CD8-positive, alpha-beta memory T cell (primary cell): ENCODE measurements around the gene TEDDM1. TPM values are rescaled to one million over a fixed set of nuclear protein-coding genes. Genes with fewer than 3 reads are reported as not detected.
A peak's percentile ranks its signal among the peaks of the same experiment; 100 is the strongest.

Source experiments
- CTCF ChIA-PET: fragments of 350-600 bp; sonication (Branson Sonifier 250); formaldehyde crosslinking; loops from one replicate; lab custom pipeline; 2021; ENCODE audit warnings: antibody characterized with exemption; lab: Charles Lee
- POLR2A ChIA-PET: fragments of 350-600 bp; sonication (Branson Sonifier 250); formaldehyde crosslinking; loops from one replicate; lab custom pipeline; 2021; ENCODE audit warnings: antibody characterized with exemption; lab: Charles Lee
- DNase-seq, 5 donors: peaks; one replicate each; pipeline versions ENCODE4 v3.0.0 to v3.0.0-alpha.2; 2020 to 2022; ENCODE audit warnings: mixed read lengths in 1 of 5
- H3K27ac ChIP-seq: one replicate; pipeline ENCODE4 v1.7.0; 2013; ENCODE audit warnings: low read depth, mild to moderate bottlenecking, low read length, moderate library complexity
- H3K27me3 ChIP-seq: 2 replicates; pipeline ENCODE4 v1.7.0; 2013; ENCODE audit warnings: low read length, mild to moderate bottlenecking; ENCODE audit not compliant: insufficient read depth, poor library complexity, severe bottlenecking
- H3K36me3 ChIP-seq: 2 replicates; pipeline ENCODE4 v1.7.0; 2013; ENCODE audit warnings: mild to moderate bottlenecking, low read length, moderate library complexity; ENCODE audit not compliant: insufficient read depth
- H3K4me1 ChIP-seq: 2 replicates; pipeline ENCODE4 v1.7.0; 2013; ENCODE audit warnings: mild to moderate bottlenecking, low read length, moderate library complexity; ENCODE audit not compliant: insufficient read depth
- H3K4me3 ChIP-seq: 2 replicates; pipeline ENCODE4 v1.7.0; 2013; ENCODE audit warnings: mild to moderate bottlenecking, low read length
- H3K9me3 ChIP-seq: 2 replicates; pipeline ENCODE4 v1.7.0; 2013; ENCODE audit warnings: mild to moderate bottlenecking, low read length
- H3K27ac Mint-ChIP-seq, 8 donors: one replicate each; pipeline ENCODE4 v1.8.0; 2020 to 2021; ENCODE audit warnings: mixed read lengths in 8 of 8, mild to moderate bottlenecking in 6 of 8, inconsistent platforms in 3 of 8, moderate library complexity in 3 of 8
- H3K27me3 Mint-ChIP-seq, 2 donors: one replicate each; pipeline ENCODE4 v1.8.0; 2020 to 2021; ENCODE audit warnings: mixed read lengths in 2 of 2, mild to moderate bottlenecking in 1 of 2, moderate library complexity in 1 of 2
- H3K36me3 Mint-ChIP-seq, 3 donors: one replicate each; pipeline ENCODE4 v1.8.0; 2020 to 2021; ENCODE audit warnings: mixed read lengths in 3 of 3, inconsistent platforms in 1 of 3, mild to moderate bottlenecking in 1 of 3
- H3K4me1 Mint-ChIP-seq, 3 donors: one replicate each; pipeline ENCODE4 v1.8.0; 2020 to 2021; ENCODE audit warnings: mixed read lengths in 3 of 3, inconsistent platforms in 1 of 3, mild to moderate bottlenecking in 1 of 3
- H3K4me3 Mint-ChIP-seq, 7 donors: one replicate each; pipeline ENCODE4 v1.8.0; 2020 to 2021; ENCODE audit warnings: mixed read lengths in 7 of 7, mild to moderate bottlenecking in 6 of 7, moderate library complexity in 4 of 7, inconsistent platforms in 2 of 7
- H3K9me3 Mint-ChIP-seq, 5 donors: one replicate each; pipeline ENCODE4 v1.8.0; 2020 to 2022; ENCODE audit warnings: mixed read lengths in 5 of 5, mild to moderate bottlenecking in 3 of 5, moderate library complexity in 2 of 5, inconsistent platforms in 1 of 5
- polyA plus RNA-seq: library from polyadenylated mRNA; unstranded; fragments of 300-500 nt; fragmentation: Illumina TruSeq; gene quantifications from one replicate; pipeline ENCODE4 v1.2.3, GENCODE V29; 2021
- total RNA-seq, 2 experiments: library from RNA; stranded (reverse); gene quantifications; one replicate each; pipeline ENCODE4 v1.2.3, GENCODE V29; 2021

TEDDM1 gene
- total and polyA plus RNA-seq, 3 experiments from 2014 or later = not detected

- no peaks in the 10 kb centered on the region for H3K36me3 ChIP-seq
- no peak for DNase-seq
- H3K27ac ChIP-seq = no peak overlapping the region
- Mint-ChIP-seq H3K9me3 (peaks cover 0 to 6% (median 3%) of the 10 kb centered on the region in 5 donors), H3K27me3 (peaks cover 0 to 5% of the 10 kb centered on the region in 2 donors), H3K36me3 (peaks cover 0 to 10% (median 0%) of the 10 kb centered on the region in 3 donors), H3K27ac (no peak overlapping the region), H3K4me3 (no peak overlapping the region), H3K4me1 (no peaks in the 10 kb centered on the region)
- H3K4me1 ChIP-seq = no peaks in the 10 kb centered on the region
- ChIA-PET CTCF (no interaction called here), POLR2A (no interaction called here)
- H3K27me3 ChIP-seq = no peaks in the 10 kb centered on the region
- H3K4me3 ChIP-seq = no peak overlapping the region
- H3K9me3 ChIP-seq = no peaks in the 10 kb centered on the region
Observed at GRCh38 chr1:182438326-182438725, 37.9 kb upstream of the TEDDM1 start.

- POLR2A ChIA-PET = no interaction called here
- Mint-ChIP-seq H3K27me3 (peaks cover 0 to 4% of the 10 kb centered on the region in 2 donors), H3K4me1 (peaks cover 19 to 21% (median 19%) of the 10 kb centered on the region in 3 donors), H3K4me3 (no peak overlapping the region), H3K9me3 (peaks cover 0 to 6% (median 3%) of the 10 kb centered on the region in 5 donors), H3K27ac (no peak overlapping the region), H3K36me3 (peaks cover 0 to 10% (median 0%) of the 10 kb centered on the region in 3 donors)
- peaks cover 13% of the 10 kb centered on the region for H3K4me1 ChIP-seq
- H3K9me3 ChIP-seq = no peaks in the 10 kb centered on the region
- H3K36me3 ChIP-seq = no peaks in the 10 kb centered on the region
- no peak for DNase-seq
- H3K27me3 ChIP-seq = no peaks in the 10 kb centered on the region
- H3K27ac ChIP-seq = no peak overlapping the region
- CTCF ChIA-PET = no interaction called here
- H3K4me3 ChIP-seq = no peak overlapping the region
Observed at GRCh38 chr1:182433580-182433979, 33.1 kb upstream of the TEDDM1 start.

- POLR2A ChIA-PET = no interaction called here
- Histone ChIP-seq H3K27me3 (no peaks in the 10 kb centered on the region), H3K9me3 (no peaks in the 10 kb centered on the region), H3K4me1 (peaks cover 16% of the 10 kb centered on the region), H3K36me3 (no peaks in the 10 kb centered on the region), H3K4me3 (no peak overlapping the region), H3K27ac (no peak overlapping the region)
- Mint-ChIP-seq H3K4me1 (peaks cover 25 to 35% (median 26%) of the 10 kb centered on the region in 3 donors), H3K27me3 (no peaks in the 10 kb centered on the region), H3K4me3 (peak overlapping the region in 1 of 7 donors; percentile 79), H3K9me3 (no peaks in the 10 kb centered on the region), H3K27ac (peak overlapping the region in 3 of 8 donors; percentile 28 to 48 (median 34)), H3K36me3 (no peaks in the 10 kb centered on the region)
- CTCF ChIA-PET = no interaction called here
- DNase-seq = no peak
Observed at GRCh38 chr1:182431278-182431677, 30.8 kb upstream of the TEDDM1 start.

GRCh38 chr1:182430263-182431068 lies 30.0 kb upstream of the TEDDM1 start:
- POLR2A ChIA-PET = no interaction called here
- H3K36me3 Mint-ChIP-seq = no peaks in the 10 kb centered on the region
- H3K4me1 Mint-ChIP-seq = peaks cover 26 to 38% (median 28%) of the 10 kb centered on the region in 3 donors
- Histone ChIP-seq H3K4me3 (no peak overlapping the region), H3K4me1 (peaks cover 20% of the 10 kb centered on the region), H3K27me3 (no peaks in the 10 kb centered on the region), H3K9me3 (no peaks in the 10 kb centered on the region), H3K27ac (no peak overlapping the region), H3K36me3 (no peaks in the 10 kb centered on the region)
- DNase-seq = peak; percentile 10 to 65 (median 32)
- peak overlapping the region in 3 of 7 donors; percentile 3 to 49 (median 35) for H3K4me3 Mint-ChIP-seq
- peak overlapping the region in 4 of 8 donors; percentile 35 to 80 (median 72) for H3K27ac Mint-ChIP-seq
- H3K9me3 Mint-ChIP-seq = no peaks in the 10 kb centered on the region
- H3K27me3 Mint-ChIP-seq = no peaks in the 10 kb centered on the region
- CTCF ChIA-PET = interaction anchor here (0.7 to 1.0 kb wide), 2 partner anchors 17 to 23 kb away, joined by 3 to 4 read pairs; no protein-coding TSS in a partner anchor

- Histone ChIP-seq H3K27ac (no peak overlapping the region), H3K27me3 (no peaks in the 10 kb centered on the region), H3K4me3 (no peak overlapping the region), H3K36me3 (no peaks in the 10 kb centered on the region), H3K9me3 (no peaks in the 10 kb centered on the region), H3K4me1 (peaks cover 20% of the 10 kb centered on the region)
- Mint-ChIP-seq H3K4me1 (peaks cover 26 to 38% (median 28%) of the 10 kb centered on the region in 3 donors), H3K36me3 (no peaks in the 10 kb centered on the region), H3K27me3 (peaks cover 0 to under 1% of the 10 kb centered on the region in 2 donors), H3K9me3 (no peaks in the 10 kb centered on the region), H3K27ac (peak overlapping the region in 3 of 8 donors; percentile 10 to 67 (median 33)), H3K4me3 (no peak overlapping the region)
- ChIA-PET CTCF (no interaction called here), POLR2A (no interaction called here)
- no peak for DNase-seq
Observed at GRCh38 chr1:182428043-182428442, 27.6 kb upstream of the TEDDM1 start.

- Mint-ChIP-seq H3K27me3 (peaks cover 2 to 11% of the 10 kb centered on the region in 2 donors), H3K9me3 (no peaks in the 10 kb centered on the region), H3K4me1 (peaks cover 26 to 38% (median 26%) of the 10 kb centered on the region in 3 donors), H3K4me3 (peak overlapping the region in 1 of 7 donors; percentile 83), H3K27ac (peak overlapping the region; percentile 55 to 91 (median 79)), H3K36me3 (no peaks in the 10 kb centered on the region)
- H3K4me3 ChIP-seq = no peak overlapping the region
- POLR2A ChIA-PET = no interaction called here
- H3K4me1 ChIP-seq = peaks cover 20% of the 10 kb centered on the region
- H3K9me3 ChIP-seq = no peaks in the 10 kb centered on the region
- no peak overlapping the region for H3K27ac ChIP-seq
- CTCF ChIA-PET = no interaction called here
- no peaks in the 10 kb centered on the region for H3K36me3 ChIP-seq
- no peak for DNase-seq
- no peaks in the 10 kb centered on the region for H3K27me3 ChIP-seq
Observed at GRCh38 chr1:182426442-182427430, 26.3 kb upstream of the TEDDM1 start.

GRCh38 chr1:182415789-182416188 lies 15.3 kb upstream of the TEDDM1 start:
- no peaks in the 10 kb centered on the region for H3K9me3 ChIP-seq
- H3K4me1 Mint-ChIP-seq = no peaks in the 10 kb centered on the region
- no peaks in the 10 kb centered on the region for H3K4me1 ChIP-seq
- H3K27me3 Mint-ChIP-seq = peaks cover 7 to 24% of the 10 kb centered on the region in 2 donors
- CTCF ChIA-PET = no interaction called here
- no peaks in the 10 kb centered on the region for H3K27me3 ChIP-seq
- POLR2A ChIA-PET = no interaction called here
- H3K36me3 ChIP-seq = no peaks in the 10 kb centered on the region
- no peak for DNase-seq
- H3K4me3 ChIP-seq = no peak overlapping the region
- no peak overlapping the region for H3K27ac ChIP-seq
- no peak overlapping the region for H3K4me3 Mint-ChIP-seq
- no peaks in the 10 kb centered on the region for H3K9me3 Mint-ChIP-seq
- no peaks in the 10 kb centered on the region for H3K36me3 Mint-ChIP-seq
- H3K27ac Mint-ChIP-seq = no peak overlapping the region
